PFSK-1 (cell line): ENCODE results near the gene NKAIN4.

Experiments
- POLR2AphosphoS5 ChIP-seq: IDR thresholded peaks from 2 replicates; pipeline ENCODE4 v1.6.1; 2012; ENCODE audit warnings: low read depth, mild to moderate bottlenecking, control low read depth, low read length, moderate library complexity
- REST ChIP-seq, 2 experiments: IDR thresholded peaks; 2 replicates each; pipeline versions ENCODE4 v1.6.1 to v1.8.0; 2011 to 2012; ENCODE audit warnings: low read depth in 2 of 2, low read length in 2 of 2, control low read depth in 1 of 2, inconsistent platforms in 1 of 2, mild to moderate bottlenecking in 1 of 2, moderate library complexity in 1 of 2; ENCODE audit not compliant: insufficient read depth in 1 of 2

GRCh38 chr20:63269724-63270123 lies 15.5 kb upstream of the NKAIN4 start:
- no peak for TF ChIP-seq POLR2AphosphoS5
- TF ChIP-seq REST (IDR thresholded peaks at IDR 0.05; ENCODE audit: insufficient read depth in 1 of 2, low read depth in 2 of 2, low read length in 2 of 2): no peak
